ENCODE data around the gene NDRG3.

DNA sequence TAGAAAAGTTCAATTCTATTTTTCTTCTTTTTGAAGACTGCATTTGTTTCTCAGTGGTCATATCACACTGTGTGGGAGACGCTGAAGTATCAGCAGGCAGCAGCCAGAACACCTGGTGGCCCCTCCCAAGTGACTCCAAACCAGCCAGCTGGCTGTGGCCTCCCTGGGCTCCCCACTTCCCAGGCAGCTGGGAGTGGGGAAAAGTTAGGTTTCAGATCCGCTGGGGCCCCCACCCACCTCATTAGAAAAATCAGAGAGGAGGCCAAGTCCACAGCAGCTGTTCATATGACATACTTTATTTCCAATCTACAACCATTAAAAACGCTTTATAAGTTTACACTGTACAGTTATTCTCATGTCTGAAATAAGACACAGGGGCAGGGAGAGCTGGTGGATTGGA lies 31.3 kb upstream of the NDRG3 start:
- TF ChIP-seq CTCF (IDR thresholded peaks at IDR 0.05) (no peak), POLR2A (IDR thresholded peaks at IDR 0.05) (no peak), EP300 (IDR thresholded peaks at IDR 0.05) (no peak)
